ENCODE data around the gene LPIN3. TPM values are rescaled to one million over a fixed set of nuclear protein-coding genes. Genes with fewer than 3 reads are reported as not detected.

LPIN3 gene
- total RNA-seq, 2 experiments from 2014 or later, result 0.65 to 0.68 TPM

- no peaks in the 10 kb centered on the region for H3K36me3 Mint-ChIP-seq (ENCODE audit: low read depth)
- ChIA-PET CTCF (no interaction called here), POLR2A (no interaction called here)
- H3K4me3 Mint-ChIP-seq, result no peak overlapping the region
- H3K4me1 Mint-ChIP-seq, result no peaks in the 10 kb centered on the region
- no peak overlapping the region for H3K27ac Mint-ChIP-seq
- no peaks in the 10 kb centered on the region for H3K9me3 Mint-ChIP-seq
- H3K27me3 Mint-ChIP-seq, result peaks cover 5% of the 10 kb centered on the region
- no peak for DNase-seq
These were observed 46.8 kb downstream of the LPIN3 start for GRCh38 chr20:41387444-41387851.

- Mint-ChIP-seq H3K9me3 (no peaks in the 10 kb centered on the region), H3K4me3 (no peak overlapping the region), H3K27me3 (no peaks in the 10 kb centered on the region), H3K27ac (no peak overlapping the region), H3K36me3 (ENCODE audit: low read depth) (no peaks in the 10 kb centered on the region), H3K4me1 (no peaks in the 10 kb centered on the region)
- no peak for DNase-seq
- CTCF ChIA-PET, result no interaction called here
- POLR2A ChIA-PET, result no interaction called here
These were observed 50.3 kb downstream of the LPIN3 start for GRCh38 chr20:41390889-41391288.

- no peak for DNase-seq
- H3K9me3 Mint-ChIP-seq, result no peaks in the 10 kb centered on the region
- POLR2A ChIA-PET, result no interaction called here
- H3K4me1 Mint-ChIP-seq, result no peaks in the 10 kb centered on the region
- no peak overlapping the region for H3K27ac Mint-ChIP-seq
- no peaks in the 10 kb centered on the region for H3K36me3 Mint-ChIP-seq (ENCODE audit: low read depth)
- H3K27me3 Mint-ChIP-seq, result no peaks in the 10 kb centered on the region
- no peak overlapping the region for H3K4me3 Mint-ChIP-seq
- CTCF ChIA-PET, result no interaction called here
These were observed 51.0 kb downstream of the LPIN3 start for GRCh38 chr20:41391587-41392001.

GRCh38 chr20:41392295-41392694 lies 51.7 kb downstream of the LPIN3 start:
- H3K27me3 Mint-ChIP-seq, result no peaks in the 10 kb centered on the region

GRCh38 chr20:41392871-41393704 lies 52.5 kb downstream of the LPIN3 start:
- Mint-ChIP-seq H3K4me3 (no peak overlapping the region), H3K27ac (no peak overlapping the region), H3K4me1 (no peaks in the 10 kb centered on the region), H3K36me3 (ENCODE audit: low read depth) (no peaks in the 10 kb centered on the region), H3K27me3 (no peaks in the 10 kb centered on the region), H3K9me3 (no peaks in the 10 kb centered on the region)
- CTCF ChIA-PET, result no interaction called here
- DNase-seq, result no peak
- POLR2A ChIA-PET, result no interaction called here

More at GRCh38 chr20:41392295-41392694, 51.7 kb downstream of the LPIN3 start:
- Mint-ChIP-seq H3K4me3 (no peak overlapping the region), H3K36me3 (ENCODE audit: low read depth) (no peaks in the 10 kb centered on the region), H3K9me3 (no peaks in the 10 kb centered on the region), H3K27ac (no peak overlapping the region), H3K4me1 (no peaks in the 10 kb centered on the region)
- no peak for DNase-seq
- CTCF ChIA-PET, result no interaction called here
- POLR2A ChIA-PET, result no interaction called here

- no peaks in the 10 kb centered on the region for H3K4me1 Mint-ChIP-seq
- no peak overlapping the region for H3K4me3 Mint-ChIP-seq
- H3K27me3 Mint-ChIP-seq, result no peaks in the 10 kb centered on the region
- no peak for DNase-seq
- ChIA-PET POLR2A (no interaction called here), CTCF (no interaction called here)
- no peaks in the 10 kb centered on the region for H3K36me3 Mint-ChIP-seq (ENCODE audit: low read depth)
- H3K27ac Mint-ChIP-seq, result no peak overlapping the region
- no peaks in the 10 kb centered on the region for H3K9me3 Mint-ChIP-seq
These were observed 53.1 kb downstream of the LPIN3 start for GRCh38 chr20:41393705-41394066.

- POLR2A ChIA-PET, result no interaction called here
- no peaks in the 10 kb centered on the region for H3K27me3 Mint-ChIP-seq
- DNase-seq, result no peak
- H3K27ac Mint-ChIP-seq, result no peak overlapping the region
- CTCF ChIA-PET, result no interaction called here
- H3K4me3 Mint-ChIP-seq, result no peak overlapping the region
- no peaks in the 10 kb centered on the region for H3K9me3 Mint-ChIP-seq
- H3K4me1 Mint-ChIP-seq, result no peaks in the 10 kb centered on the region
- no peaks in the 10 kb centered on the region for H3K36me3 Mint-ChIP-seq (ENCODE audit: low read depth)
These were observed 53.5 kb downstream of the LPIN3 start for GRCh38 chr20:41394081-41394480.

GRCh38 chr20:41394931-41395666 lies 54.5 kb downstream of the LPIN3 start:
- H3K4me3 Mint-ChIP-seq, result no peak overlapping the region
- H3K9me3 Mint-ChIP-seq, result no peaks in the 10 kb centered on the region
- H3K36me3 Mint-ChIP-seq (ENCODE audit: low read depth), result no peaks in the 10 kb centered on the region
- DNase-seq, result no peak
- CTCF ChIA-PET, result no interaction called here
- POLR2A ChIA-PET, result no interaction called here
- no peak overlapping the region for H3K27ac Mint-ChIP-seq
- H3K27me3 Mint-ChIP-seq, result no peaks in the 10 kb centered on the region
- H3K4me1 Mint-ChIP-seq, result no peaks in the 10 kb centered on the region

GRCh38 chr20:41395667-41396664 lies 55.3 kb downstream of the LPIN3 start:
- CTCF ChIA-PET, result no interaction called here
- POLR2A ChIA-PET, result no interaction called here

GRCh38 chr20:41398408-41398807 lies 57.8 kb downstream of the LPIN3 start:
- Mint-ChIP-seq H3K36me3 (ENCODE audit: low read depth) (no peaks in the 10 kb centered on the region), H3K4me1 (no peaks in the 10 kb centered on the region), H3K27ac (no peak overlapping the region), H3K4me3 (no peak overlapping the region), H3K27me3 (no peaks in the 10 kb centered on the region), H3K9me3 (no peaks in the 10 kb centered on the region)
- POLR2A ChIA-PET, result no interaction called here
- no peak for DNase-seq
- CTCF ChIA-PET, result interaction anchor here (0.7 kb wide), 1 partner anchor 11 kb away, joined by 3 read pairs; no protein-coding TSS in a partner anchor

More at GRCh38 chr20:41395667-41396664, 55.3 kb downstream of the LPIN3 start:
- H3K4me1 Mint-ChIP-seq, result no peaks in the 10 kb centered on the region
- H3K36me3 Mint-ChIP-seq (ENCODE audit: low read depth), result no peaks in the 10 kb centered on the region
- H3K4me3 Mint-ChIP-seq, result no peak overlapping the region
- H3K27ac Mint-ChIP-seq, result no peak overlapping the region
- no peaks in the 10 kb centered on the region for H3K9me3 Mint-ChIP-seq
- no peak for DNase-seq
- no peaks in the 10 kb centered on the region for H3K27me3 Mint-ChIP-seq

GRCh38 chr20:41403604-41404003 lies 63.0 kb downstream of the LPIN3 start:
- H3K4me1 Mint-ChIP-seq, result peaks cover 13% of the 10 kb centered on the region

GRCh38 chr20:41405436-41405835 lies 64.8 kb downstream of the LPIN3 start:
- ChIA-PET CTCF (no interaction called here), POLR2A (no interaction called here)
- no peak overlapping the region for H3K4me3 Mint-ChIP-seq
- DNase-seq, result no peak
- peaks cover 21% of the 10 kb centered on the region for H3K4me1 Mint-ChIP-seq
- no peak overlapping the region for H3K27ac Mint-ChIP-seq
- H3K36me3 Mint-ChIP-seq (ENCODE audit: low read depth), result peaks cover 7% of the 10 kb centered on the region
- H3K27me3 Mint-ChIP-seq, result no peaks in the 10 kb centered on the region
- no peaks in the 10 kb centered on the region for H3K9me3 Mint-ChIP-seq

More at GRCh38 chr20:41403604-41404003, 63.0 kb downstream of the LPIN3 start:
- H3K27me3 Mint-ChIP-seq, result no peaks in the 10 kb centered on the region
- H3K4me3 Mint-ChIP-seq, result no peak overlapping the region
- DNase-seq, result no peak
- no peaks in the 10 kb centered on the region for H3K9me3 Mint-ChIP-seq
- CTCF ChIA-PET, result no interaction called here
- H3K27ac Mint-ChIP-seq, result no peak overlapping the region
- peaks cover 7% of the 10 kb centered on the region for H3K36me3 Mint-ChIP-seq (ENCODE audit: low read depth)
- POLR2A ChIA-PET, result no interaction called here

GRCh38 chr20:41406353-41406752 lies 65.7 kb downstream of the LPIN3 start:
- POLR2A ChIA-PET, result no interaction called here
- no peak overlapping the region for H3K27ac Mint-ChIP-seq
- H3K36me3 Mint-ChIP-seq (ENCODE audit: low read depth), result peaks cover 7% of the 10 kb centered on the region
- H3K27me3 Mint-ChIP-seq, result no peaks in the 10 kb centered on the region
- DNase-seq, result no peak
- peaks cover 21% of the 10 kb centered on the region for H3K4me1 Mint-ChIP-seq
- H3K9me3 Mint-ChIP-seq, result no peaks in the 10 kb centered on the region
- H3K4me3 Mint-ChIP-seq, result no peak overlapping the region
- CTCF ChIA-PET, result no interaction called here

Measured in activated CD4-positive, alpha-beta memory T cell treated with anti-CD3 and anti-CD28 coated beads, Interleukin-2, amount 10 ng/mL, durations not matched to agents 7 days and 5 days (primary cell).